Measurements from ENCODE around the gene CEP85L. TPM values are rescaled to one million over a fixed set of nuclear protein-coding genes. Genes with fewer than 3 reads are reported as not detected.

CEP85L gene
- total and polyA plus RNA-seq, 2 of the 13 experiments (the other 11 are each of a cell fraction or from before 2014, with no cell fraction given), result 0.44 to 1.7 TPM

GRCh38 chr6:118469468-118469867 is 181.9 kb downstream of the CEP85L start:
- POLR2A ChIA-PET, result interaction anchor here (0.6 kb wide), 1 partner anchor 125 kb away, joined by 3 read pairs; no protein-coding TSS in a partner anchor
- no peak; the same call in none of the 3 replicates for ATAC-seq
- Histone ChIP-seq H3K27ac (ENCODE audit: extremely low read length, insufficient read depth, low read length) (no peak overlapping the region), H2AFZ (ENCODE audit: low read length) (no peak overlapping the region), H3K79me2 (ENCODE audit: insufficient read depth, low read length) (no peaks in the 10 kb centered on the region), H3K36me3 (replicated peaks in 1 of 2; ENCODE audit: control insufficient read depth in 1 of 2, insufficient read depth in 2 of 2, low read length in 2 of 2) (no peaks in the 10 kb centered on the region), H3K4me2 (ENCODE audit: low read depth, low read length) (no peak overlapping the region), H3K4me3 (replicated peaks in 1 of 3; ENCODE audit: insufficient read depth in 1 of 3, low read depth in 2 of 3, low read length in 3 of 3) (no peak overlapping the region), H3K4me1 (ENCODE audit: insufficient read depth, low read length) (peaks cover 13% of the 10 kb centered on the region), H3K9ac (ENCODE audit: insufficient read depth, low read depth, low read length) (no peak overlapping the region), H4K20me1 (ENCODE audit: insufficient read depth, low read length) (no peaks in the 10 kb centered on the region), H3K27me3 (ENCODE audit: control insufficient read depth in 1 of 2, insufficient read depth in 2 of 2, low read length in 2 of 2) (no peaks in the 10 kb centered on the region), H3K9me3 (ENCODE audit: low read length) (no peaks in the 10 kb centered on the region)
- DNase-seq (ENCODE audit: low spot score), result peak; percentile 44
- BruUV-seq (replicated peaks), result no TSS peak
- CTCF ChIA-PET (ENCODE audit: low intra/inter-chr PET ratio, low total read pairs), result no interaction called here
- peak; percentile 56 for FAIRE-seq
- 8% methylated on average over 4 of the region's 4 CpGs for WGBS (ENCODE audit: low lambda C conversion rate)
- intact Hi-C loops (cut with micrococcal nuclease; ENCODE audit: unreplicated experiment) (no loop called here), in situ Hi-C loops (cut with HindIII; ENCODE audit: extremely low pct_ligation_motif_present, low pct_unique_long_range_greater_than_20kb) (no loop called here)
- TF ChIP-seq ZNF296 (CRISPR knock-in tag; conservative IDR thresholded peaks at IDR 0.05) (no peak), CHD4 (IDR thresholded peaks at IDR 0.05; ENCODE audit: borderline replicate concordance, low read length) (no peak), ZNF580 (CRISPR knock-in tag; IDR thresholded peaks at IDR 0.05; ENCODE audit: borderline replicate concordance, low read depth) (no peak), ZNF446 (CRISPR knock-in tag; IDR thresholded peaks at IDR 0.05) (no peak), DPF2 (CRISPR knock-in tag; IDR thresholded peaks at IDR 0.05; ENCODE audit: borderline replicate concordance, low read depth) (no peak), MZF1 (CRISPR knock-in tag; IDR thresholded peaks at IDR 0.05; ENCODE audit: borderline replicate concordance) (no peak), ZNF30 (CRISPR knock-in tag; IDR thresholded peaks at IDR 0.05) (no peak), ZNF7 (CRISPR knock-in tag; IDR thresholded peaks at IDR 0.05) (no peak), MAZ (IDR thresholded peaks at IDR 0.05; ENCODE audit: borderline replicate concordance, low read depth, low read length) (no peak), MAZ (CRISPR knock-in tag; IDR thresholded peaks at IDR 0.05; ENCODE audit: low read depth) (no peak), NCOA5 (CRISPR knock-in tag; IDR thresholded peaks at IDR 0.05) (no peak), ZZZ3 (CRISPR knock-in tag; IDR thresholded peaks at IDR 0.05; ENCODE audit: borderline replicate concordance) (no peak), YY1 (IDR thresholded peaks at IDR 0.05; ENCODE audit: insufficient read depth, insufficient replicate concordance, low read depth, low read length) (no peak), TRIM24 (CRISPR knock-in tag; IDR thresholded peaks at IDR 0.05) (no peak), MBNL3 (CRISPR knock-in tag; conservative IDR thresholded peaks at IDR 0.05) (no peak), ZNF382 (CRISPR knock-in tag; IDR thresholded peaks at IDR 0.05; ENCODE audit: borderline replicate concordance) (no peak)
- TF ChIP-seq, protein P1, sequence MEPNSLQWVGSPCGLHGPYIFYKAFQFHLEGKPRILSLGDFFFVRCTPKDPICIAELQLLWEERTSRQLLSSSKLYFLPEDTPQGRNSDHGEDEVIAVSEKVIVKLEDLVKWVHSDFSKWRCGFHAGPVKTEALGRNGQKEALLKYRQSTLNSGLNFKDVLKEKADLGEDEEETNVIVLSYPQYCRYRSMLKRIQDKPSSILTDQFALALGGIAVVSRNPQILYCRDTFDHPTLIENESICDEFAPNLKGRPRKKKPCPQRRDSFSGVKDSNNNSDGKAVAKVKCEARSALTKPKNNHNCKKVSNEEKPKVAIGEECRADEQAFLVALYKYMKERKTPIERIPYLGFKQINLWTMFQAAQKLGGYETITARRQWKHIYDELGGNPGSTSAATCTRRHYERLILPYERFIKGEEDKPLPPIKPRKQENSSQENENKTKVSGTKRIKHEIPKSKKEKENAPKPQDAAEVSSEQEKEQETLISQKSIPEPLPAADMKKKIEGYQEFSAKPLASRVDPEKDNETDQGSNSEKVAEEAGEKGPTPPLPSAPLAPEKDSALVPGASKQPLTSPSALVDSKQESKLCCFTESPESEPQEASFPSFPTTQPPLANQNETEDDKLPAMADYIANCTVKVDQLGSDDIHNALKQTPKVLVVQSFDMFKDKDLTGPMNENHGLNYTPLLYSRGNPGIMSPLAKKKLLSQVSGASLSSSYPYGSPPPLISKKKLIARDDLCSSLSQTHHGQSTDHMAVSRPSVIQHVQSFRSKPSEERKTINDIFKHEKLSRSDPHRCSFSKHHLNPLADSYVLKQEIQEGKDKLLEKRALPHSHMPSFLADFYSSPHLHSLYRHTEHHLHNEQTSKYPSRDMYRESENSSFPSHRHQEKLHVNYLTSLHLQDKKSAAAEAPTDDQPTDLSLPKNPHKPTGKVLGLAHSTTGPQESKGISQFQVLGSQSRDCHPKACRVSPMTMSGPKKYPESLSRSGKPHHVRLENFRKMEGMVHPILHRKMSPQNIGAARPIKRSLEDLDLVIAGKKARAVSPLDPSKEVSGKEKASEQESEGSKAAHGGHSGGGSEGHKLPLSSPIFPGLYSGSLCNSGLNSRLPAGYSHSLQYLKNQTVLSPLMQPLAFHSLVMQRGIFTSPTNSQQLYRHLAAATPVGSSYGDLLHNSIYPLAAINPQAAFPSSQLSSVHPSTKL (CRISPR knock-in tag; IDR thresholded peaks at IDR 0.05), result peak; percentile 22; the same call in 1 of the 2 replicates
- TF ChIP-seq, protein P2, sequence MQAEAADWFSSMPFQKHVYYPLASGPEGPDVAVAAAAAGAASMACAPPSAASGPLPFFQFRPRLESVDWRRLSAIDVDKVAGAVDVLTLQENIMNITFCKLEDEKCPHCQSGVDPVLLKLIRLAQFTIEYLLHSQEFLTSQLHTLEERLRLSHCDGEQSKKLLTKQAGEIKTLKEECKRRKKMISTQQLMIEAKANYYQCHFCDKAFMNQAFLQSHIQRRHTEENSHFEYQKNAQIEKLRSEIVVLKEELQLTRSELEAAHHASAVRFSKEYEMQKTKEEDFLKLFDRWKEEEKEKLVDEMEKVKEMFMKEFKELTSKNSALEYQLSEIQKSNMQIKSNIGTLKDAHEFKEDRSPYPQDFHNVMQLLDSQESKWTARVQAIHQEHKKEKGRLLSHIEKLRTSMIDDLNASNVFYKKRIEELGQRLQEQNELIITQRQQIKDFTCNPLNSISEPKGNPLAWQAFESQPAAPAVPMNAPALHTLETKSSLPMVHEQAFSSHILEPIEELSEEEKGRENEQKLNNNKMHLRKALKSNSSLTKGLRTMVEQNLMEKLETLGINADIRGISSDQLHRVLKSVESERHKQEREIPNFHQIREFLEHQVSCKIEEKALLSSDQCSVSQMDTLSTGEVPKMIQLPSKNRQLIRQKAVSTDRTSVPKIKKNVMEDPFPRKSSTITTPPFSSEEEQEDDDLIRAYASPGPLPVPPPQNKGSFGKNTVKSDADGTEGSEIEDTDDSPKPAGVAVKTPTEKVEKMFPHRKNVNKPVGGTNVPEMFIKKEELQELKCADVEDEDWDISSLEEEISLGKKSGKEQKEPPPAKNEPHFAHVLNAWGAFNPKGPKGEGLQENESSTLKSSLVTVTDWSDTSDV (CRISPR knock-in tag; IDR thresholded peaks at IDR 0.05), result no peak

Data from HepG2 (cell line).